ENCODE data around the gene THTPA. TPM values are rescaled to one million over a fixed set of nuclear protein-coding genes. Genes with fewer than 3 reads are reported as not detected.

Gene THTPA
- total RNA-seq, 4 donors from 2014 or later: 2.8 to 10.9 (median 10.7) TPM

DNA sequence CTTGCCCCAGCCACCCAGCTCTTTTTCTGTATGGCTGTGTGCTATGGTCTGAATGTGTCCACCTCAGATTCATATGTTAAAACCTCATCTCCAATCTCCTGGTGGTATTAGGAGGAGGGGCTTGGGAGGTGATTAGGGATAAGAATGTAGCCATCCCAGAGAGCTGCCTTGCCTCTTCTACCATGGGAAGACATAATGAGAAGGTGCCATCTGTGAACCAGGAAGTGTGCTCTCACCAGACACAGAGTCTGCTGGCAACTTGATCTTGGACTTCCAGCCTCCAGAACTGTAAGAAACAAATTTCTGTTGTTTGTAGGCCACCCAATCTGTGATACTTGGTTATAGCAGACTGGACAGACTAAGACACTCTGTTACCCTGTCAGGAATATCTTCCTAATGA is 45.4 kb downstream of the THTPA start:
- intact Hi-C loops (cut with DNase I; ENCODE audit: low total_unique reads): no loop called here
- no peak overlapping the region for H3K4me3 ChIP-seq (ENCODE audit: low read depth, poor library complexity, severe bottlenecking)
- DNase-seq (ENCODE audit: low spot score in 2 of 2): no peak
- no peak for TF ChIP-seq POLR2A (IDR thresholded peaks at IDR 0.05)
- TF ChIP-seq, protein P1, sequence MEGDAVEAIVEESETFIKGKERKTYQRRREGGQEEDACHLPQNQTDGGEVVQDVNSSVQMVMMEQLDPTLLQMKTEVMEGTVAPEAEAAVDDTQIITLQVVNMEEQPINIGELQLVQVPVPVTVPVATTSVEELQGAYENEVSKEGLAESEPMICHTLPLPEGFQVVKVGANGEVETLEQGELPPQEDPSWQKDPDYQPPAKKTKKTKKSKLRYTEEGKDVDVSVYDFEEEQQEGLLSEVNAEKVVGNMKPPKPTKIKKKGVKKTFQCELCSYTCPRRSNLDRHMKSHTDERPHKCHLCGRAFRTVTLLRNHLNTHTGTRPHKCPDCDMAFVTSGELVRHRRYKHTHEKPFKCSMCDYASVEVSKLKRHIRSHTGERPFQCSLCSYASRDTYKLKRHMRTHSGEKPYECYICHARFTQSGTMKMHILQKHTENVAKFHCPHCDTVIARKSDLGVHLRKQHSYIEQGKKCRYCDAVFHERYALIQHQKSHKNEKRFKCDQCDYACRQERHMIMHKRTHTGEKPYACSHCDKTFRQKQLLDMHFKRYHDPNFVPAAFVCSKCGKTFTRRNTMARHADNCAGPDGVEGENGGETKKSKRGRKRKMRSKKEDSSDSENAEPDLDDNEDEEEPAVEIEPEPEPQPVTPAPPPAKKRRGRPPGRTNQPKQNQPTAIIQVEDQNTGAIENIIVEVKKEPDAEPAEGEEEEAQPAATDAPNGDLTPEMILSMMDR (IDR thresholded peaks at IDR 0.05): no peak

DNA sequence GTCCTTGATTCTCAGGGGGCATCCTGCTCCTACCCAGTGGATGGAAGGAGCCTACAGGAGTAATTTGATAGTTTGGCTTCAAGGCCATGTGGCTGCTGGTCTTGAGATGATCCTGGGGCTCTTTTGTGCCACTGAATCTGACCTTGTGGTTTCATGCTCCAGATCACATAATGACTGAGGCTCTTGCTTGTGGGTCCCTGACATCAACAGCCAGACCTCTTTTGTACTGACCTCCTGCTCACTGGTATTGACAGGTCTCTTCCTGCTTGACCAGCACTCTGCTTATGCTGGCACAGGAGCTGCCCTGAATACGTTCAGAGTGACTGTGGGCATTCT is 45.7 kb downstream of the THTPA start:
- no peak overlapping the region for H3K4me3 ChIP-seq (ENCODE audit: low read depth, poor library complexity, severe bottlenecking)
- intact Hi-C loops (cut with DNase I; ENCODE audit: low total_unique reads): no loop called here
- TF ChIP-seq, protein P1 (IDR thresholded peaks at IDR 0.05): no peak
- TF ChIP-seq POLR2A (IDR thresholded peaks at IDR 0.05): no peak
- no peak for DNase-seq (ENCODE audit: low spot score in 2 of 2)
- 43 to 71% methylated on average over 1 of the region's 1 CpG for WGBS, 2 donors

DNA sequence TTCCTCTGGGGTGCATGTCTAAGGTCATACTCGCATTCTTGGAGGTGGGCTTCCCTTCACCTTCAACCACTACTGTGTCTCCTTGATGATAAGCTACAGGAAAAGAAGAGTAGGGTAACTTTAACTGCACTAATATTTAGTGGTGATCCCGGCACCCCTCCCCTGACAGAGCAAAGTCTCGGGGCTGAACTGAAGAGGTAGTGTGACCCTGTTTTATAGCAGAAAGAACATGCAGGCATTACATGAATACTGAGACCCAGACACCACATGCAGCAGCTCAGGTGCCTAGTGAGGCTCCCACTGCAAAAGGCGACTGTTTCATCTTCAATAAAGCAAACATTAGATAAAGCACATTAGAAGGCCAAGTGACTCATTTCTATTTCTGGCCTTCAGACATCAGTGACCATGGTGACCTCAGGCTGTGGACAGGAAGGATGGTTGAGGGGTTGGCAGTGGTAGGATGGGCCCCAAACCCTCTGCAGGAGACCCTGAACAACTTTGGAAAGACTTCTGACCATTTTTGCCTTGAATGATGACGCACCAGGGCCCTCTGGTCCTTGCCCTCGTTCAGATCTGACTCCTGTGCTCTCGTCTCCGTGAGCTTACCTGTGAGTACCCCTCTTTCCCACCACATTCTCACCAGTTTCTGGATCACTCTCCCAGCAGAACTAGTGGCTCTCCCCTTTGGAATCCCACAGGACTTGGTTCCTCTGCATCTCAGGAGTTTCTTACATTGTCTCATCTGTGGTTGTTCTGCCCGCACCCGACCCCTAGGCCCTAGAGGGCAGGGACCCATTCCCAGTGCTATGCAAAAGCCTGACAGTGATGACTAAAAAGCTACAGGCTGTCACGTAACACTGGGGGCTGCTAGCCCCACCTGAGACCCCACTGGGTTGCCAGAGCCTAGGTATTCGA is 46.4 kb downstream of the THTPA start:
- no peak for DNase-seq (ENCODE audit: low spot score in 2 of 2)
- intact Hi-C loops (cut with DNase I; ENCODE audit: low total_unique reads): no loop called here
- WGBS, 2 donors: 84 to 89% methylated on average over 12 of the region's 12 CpGs
- no peak overlapping the region for H3K4me3 ChIP-seq (ENCODE audit: low read depth, poor library complexity, severe bottlenecking)
- TF ChIP-seq POLR2A (IDR thresholded peaks at IDR 0.05): no peak
- TF ChIP-seq, protein P1 (IDR thresholded peaks at IDR 0.05): no peak

DNA sequence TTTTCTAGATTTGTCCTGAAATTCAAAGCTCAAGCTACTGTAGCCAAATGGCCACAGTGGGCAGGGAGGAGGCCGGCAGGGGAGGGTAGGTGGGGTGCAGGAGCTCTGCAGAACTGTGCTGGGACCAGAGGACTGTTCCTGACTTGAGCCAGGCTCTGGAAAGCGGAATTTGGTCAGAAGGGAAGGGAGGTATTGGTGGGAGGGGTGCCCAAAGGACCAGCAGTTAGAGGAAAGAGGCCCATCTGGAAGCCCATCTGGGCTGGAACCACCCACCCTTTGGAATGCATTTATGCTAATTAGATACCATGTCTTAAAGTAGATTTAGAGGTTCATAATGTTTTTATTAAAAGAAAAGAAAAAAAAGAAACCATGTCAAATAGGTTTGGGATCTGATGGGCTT is 47.0 kb downstream of the THTPA start:
- intact Hi-C loops (cut with DNase I; ENCODE audit: low total_unique reads): no loop called here
- no peak overlapping the region for H3K4me3 ChIP-seq (ENCODE audit: low read depth, poor library complexity, severe bottlenecking)
- WGBS, 2 donors: 83 to 90% methylated on average over 2 of the region's 2 CpGs
- TF ChIP-seq POLR2A (IDR thresholded peaks at IDR 0.05): no peak
- TF ChIP-seq, protein P1 (IDR thresholded peaks at IDR 0.05): no peak
- DNase-seq (ENCODE audit: low spot score in 2 of 2): no peak

DNA sequence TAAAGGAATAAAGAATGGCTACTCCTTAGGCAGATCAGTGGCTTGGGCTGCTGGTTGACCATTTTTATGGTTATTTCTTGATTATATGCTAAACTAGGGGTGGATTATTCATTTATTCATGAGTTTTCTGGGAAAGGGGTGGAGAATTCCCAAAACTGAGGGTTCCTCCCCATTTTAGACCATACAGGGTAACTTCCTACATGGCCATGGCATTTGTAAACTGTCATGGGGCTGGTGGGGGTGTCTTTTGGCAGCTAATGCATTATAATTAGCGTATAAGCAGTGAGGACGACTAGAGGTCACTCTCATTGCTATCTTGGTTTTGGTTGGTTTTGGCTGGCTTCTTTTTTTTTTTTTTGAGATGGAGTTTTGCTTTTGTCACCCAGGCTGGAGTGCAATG is 48.1 kb downstream of the THTPA start:
- TF ChIP-seq POLR2A (IDR thresholded peaks at IDR 0.05): no peak
- TF ChIP-seq, protein P1 (IDR thresholded peaks at IDR 0.05): no peak
- DNase-seq (ENCODE audit: low spot score in 2 of 2): no peak
- 79 to 91% methylated on average over 2 of the region's 2 CpGs for WGBS, 2 donors
- intact Hi-C loops (cut with DNase I; ENCODE audit: low total_unique reads): no loop called here
- no peak overlapping the region for H3K4me3 ChIP-seq (ENCODE audit: low read depth, poor library complexity, severe bottlenecking)
